ENCODE results near the gene PCDHGA1.

Gene PCDHGA1

DNA sequence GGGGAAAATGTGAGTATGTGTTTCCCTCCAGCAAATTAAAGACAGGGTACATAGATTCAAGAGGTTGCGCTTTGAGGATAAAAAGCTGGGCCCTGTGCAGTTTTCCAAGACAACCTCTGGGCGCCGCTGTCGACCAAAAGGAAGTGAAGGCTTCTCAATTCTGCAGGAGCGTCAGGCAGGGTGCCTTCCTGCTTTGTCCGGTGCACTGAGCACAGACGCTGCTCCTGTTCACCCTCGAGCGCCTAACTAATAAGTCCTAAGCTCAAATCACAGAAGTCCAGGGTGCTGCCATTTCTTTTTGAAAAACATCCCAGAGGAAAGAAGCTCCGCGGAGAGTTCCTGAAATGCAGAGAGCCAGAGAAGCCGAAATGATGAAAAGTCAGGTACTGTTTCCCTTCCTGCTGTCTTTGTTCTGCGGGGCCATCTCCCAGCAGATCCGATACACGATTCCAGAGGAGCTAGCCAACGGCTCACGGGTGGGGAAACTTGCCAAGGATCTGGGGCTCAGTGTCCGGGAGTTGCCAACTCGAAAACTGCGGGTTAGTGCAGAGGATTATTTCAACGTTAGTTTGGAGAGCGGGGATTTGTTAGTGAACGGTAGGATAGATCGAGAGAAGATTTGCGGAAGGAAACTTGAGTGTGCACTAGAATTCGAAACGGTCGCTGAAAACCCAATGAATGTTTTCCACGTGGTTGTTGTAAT, 19.8 kb downstream of the PCDHGA1 start, which contains the start of gene PCDHGB1:
Gene PCDHGB1 (plus strand): TSS at position 183 of the 703 bp plus-strand sequence. CDS start 162 bp downstream, at position 345.
- TF ChIP-seq, protein P1, sequence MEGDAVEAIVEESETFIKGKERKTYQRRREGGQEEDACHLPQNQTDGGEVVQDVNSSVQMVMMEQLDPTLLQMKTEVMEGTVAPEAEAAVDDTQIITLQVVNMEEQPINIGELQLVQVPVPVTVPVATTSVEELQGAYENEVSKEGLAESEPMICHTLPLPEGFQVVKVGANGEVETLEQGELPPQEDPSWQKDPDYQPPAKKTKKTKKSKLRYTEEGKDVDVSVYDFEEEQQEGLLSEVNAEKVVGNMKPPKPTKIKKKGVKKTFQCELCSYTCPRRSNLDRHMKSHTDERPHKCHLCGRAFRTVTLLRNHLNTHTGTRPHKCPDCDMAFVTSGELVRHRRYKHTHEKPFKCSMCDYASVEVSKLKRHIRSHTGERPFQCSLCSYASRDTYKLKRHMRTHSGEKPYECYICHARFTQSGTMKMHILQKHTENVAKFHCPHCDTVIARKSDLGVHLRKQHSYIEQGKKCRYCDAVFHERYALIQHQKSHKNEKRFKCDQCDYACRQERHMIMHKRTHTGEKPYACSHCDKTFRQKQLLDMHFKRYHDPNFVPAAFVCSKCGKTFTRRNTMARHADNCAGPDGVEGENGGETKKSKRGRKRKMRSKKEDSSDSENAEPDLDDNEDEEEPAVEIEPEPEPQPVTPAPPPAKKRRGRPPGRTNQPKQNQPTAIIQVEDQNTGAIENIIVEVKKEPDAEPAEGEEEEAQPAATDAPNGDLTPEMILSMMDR (IDR thresholded peaks at IDR 0.05; ENCODE audit: low read depth, low read length, missing control alignments) = peak; percentile 52
- no peak for DNase-seq (ENCODE audit: extremely low read depth, low read depth)
- H3K4me3 ChIP-seq (replicated peaks; ENCODE audit: low read depth, low read length) = 0 out of 2 replicates have a peak within 1 kb of the TSS, but pooled peaks have one; percentile 0

DNA sequence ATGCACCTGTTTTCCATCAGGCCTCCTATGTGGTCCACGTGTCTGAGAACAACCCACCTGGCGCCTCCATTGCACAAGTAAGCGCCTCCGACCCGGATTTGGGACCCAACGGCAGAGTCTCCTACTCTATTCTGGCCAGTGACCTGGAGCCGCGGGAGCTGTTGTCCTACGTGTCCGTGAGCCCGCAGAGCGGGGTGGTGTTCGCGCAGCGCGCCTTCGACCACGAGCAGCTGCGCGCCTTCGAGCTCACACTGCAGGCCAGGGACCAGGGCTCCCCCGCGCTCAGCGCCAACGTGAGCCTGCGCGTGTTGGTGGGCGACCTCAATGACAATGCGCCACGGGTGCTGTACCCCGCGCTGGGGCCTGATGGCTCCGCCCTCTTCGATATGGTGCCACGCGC, 21.3 kb downstream of the PCDHGA1 start:
- DNase-seq (ENCODE audit: extremely low read depth, low read depth) = no peak
- H3K4me3 ChIP-seq (replicated peaks; ENCODE audit: low read depth, low read length) = no peak overlapping the region
- TF ChIP-seq, protein P1 (IDR thresholded peaks at IDR 0.05; ENCODE audit: low read depth, low read length, missing control alignments) = no peak

- TF ChIP-seq, protein P1 (IDR thresholded peaks at IDR 0.05; ENCODE audit: low read depth, low read length, missing control alignments) = peak; percentile 36
- H3K4me3 ChIP-seq (replicated peaks; ENCODE audit: low read depth, low read length) = no peak within 1 kb of the TSS; the same call in 1 of the 2 replicates
- DNase-seq (ENCODE audit: extremely low read depth, low read depth) = no peak
Measured at GRCh38 chr5:141354900-141355469, 24.7 kb downstream of the PCDHGA1 start, which contains the start of gene PCDHGA4. Gene PCDHGA4 (plus strand): TSS chr5:141355021. CDS start chr5:141355108, 87 bp downstream.

- DNase-seq (ENCODE audit: extremely low read depth, low read depth) = no peak
- H3K4me3 ChIP-seq (replicated peaks; ENCODE audit: low read depth, low read length) = no peak overlapping the region
- TF ChIP-seq, protein P1 (IDR thresholded peaks at IDR 0.05; ENCODE audit: low read depth, low read length, missing control alignments) = no peak
Measured at GRCh38 chr5:141355641-141356040, 25.3 kb downstream of the PCDHGA1 start.

DNA sequence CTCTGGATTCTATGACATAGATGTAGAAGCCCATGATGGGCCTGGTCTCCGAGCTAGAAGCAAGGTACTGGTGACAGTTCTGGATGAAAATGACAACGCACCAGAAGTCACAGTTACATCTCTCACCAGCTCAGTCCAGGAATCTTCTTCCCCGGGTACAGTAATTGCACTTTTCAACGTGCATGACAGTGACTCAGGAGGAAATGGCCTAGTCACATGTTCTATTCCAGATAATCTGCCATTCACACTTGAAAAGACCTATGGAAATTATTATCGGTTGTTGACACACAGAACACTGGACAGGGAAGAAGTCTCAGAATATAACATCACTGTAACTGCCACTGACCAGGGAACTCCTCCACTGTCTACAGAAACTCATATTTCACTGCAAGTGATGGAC, 25.8 kb downstream of the PCDHGA1 start:
- TF ChIP-seq, protein P1 (IDR thresholded peaks at IDR 0.05; ENCODE audit: low read depth, low read length, missing control alignments) = no peak
- no peak overlapping the region for H3K4me3 ChIP-seq (replicated peaks; ENCODE audit: low read depth, low read length)
- no peak for DNase-seq (ENCODE audit: extremely low read depth, low read depth)

GRCh38 chr5:141356950-141357349, 26.6 kb downstream of the PCDHGA1 start:
- TF ChIP-seq, protein P1 (IDR thresholded peaks at IDR 0.05; ENCODE audit: low read depth, low read length, missing control alignments) = no peak
- H3K4me3 ChIP-seq (replicated peaks; ENCODE audit: low read depth, low read length) = no peak overlapping the region
- no peak for DNase-seq (ENCODE audit: extremely low read depth, low read depth)

Measured in HFF-Myc (cell line).